CD4-positive, alpha-beta T cell treated with Interleukin-4 for 4 hours (primary cell): ENCODE data around the gene RPL36.
A peak's percentile ranks its signal among the peaks of the same experiment; 100 is the strongest.

Experiments
- DNase-seq: peaks from one replicate; pipeline ENCODE4 v3.0.0-alpha.2; 2020

Gene RPL36

DNA sequence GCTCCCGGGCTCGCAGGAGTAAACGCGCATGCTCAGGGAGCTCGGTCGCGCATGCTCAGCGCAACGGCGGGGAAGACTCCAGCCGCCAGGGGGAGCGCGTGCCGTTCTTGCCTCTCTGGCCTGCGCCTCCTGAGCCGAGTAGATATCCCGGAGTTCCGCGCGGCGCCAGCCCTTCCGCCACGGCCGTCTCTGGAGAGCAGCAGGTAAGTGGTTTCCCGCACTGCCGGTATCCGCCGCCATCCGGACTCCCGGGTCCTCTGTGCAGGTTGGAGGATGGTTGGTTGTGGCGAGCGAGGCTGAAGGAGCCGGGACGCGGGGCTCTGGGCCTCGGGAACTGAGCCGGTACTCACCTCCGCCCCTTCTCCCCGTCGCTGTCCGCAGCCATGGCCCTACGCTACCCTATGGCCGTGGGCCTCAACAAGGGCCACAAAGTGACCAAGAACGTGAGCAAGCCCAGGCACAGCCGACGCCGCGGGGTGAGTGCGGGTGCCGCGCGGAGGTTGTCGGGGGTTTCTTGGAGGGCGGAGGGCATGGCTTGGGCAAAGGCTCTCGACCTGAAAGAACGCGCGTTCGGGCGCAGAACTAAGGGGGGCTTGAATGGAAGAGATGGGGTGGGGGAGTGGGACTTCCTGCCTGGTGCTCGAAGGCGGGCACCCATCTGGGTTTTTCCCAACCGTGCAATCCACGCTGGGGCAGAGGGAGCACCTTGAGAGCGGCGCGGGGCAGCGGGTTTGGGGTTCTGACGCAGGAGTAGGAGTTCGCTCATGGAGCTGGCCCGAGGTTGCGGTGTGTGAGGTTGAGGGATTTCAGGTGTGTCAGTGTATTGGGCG is at the start of gene RPL36:
TSS of gene RPL36 (plus strand) at position 171 of the 830 bp plus-strand sequence. CDS start at position 384, 213 bp downstream.
- peak; percentile 96 for DNase-seq

DNA sequence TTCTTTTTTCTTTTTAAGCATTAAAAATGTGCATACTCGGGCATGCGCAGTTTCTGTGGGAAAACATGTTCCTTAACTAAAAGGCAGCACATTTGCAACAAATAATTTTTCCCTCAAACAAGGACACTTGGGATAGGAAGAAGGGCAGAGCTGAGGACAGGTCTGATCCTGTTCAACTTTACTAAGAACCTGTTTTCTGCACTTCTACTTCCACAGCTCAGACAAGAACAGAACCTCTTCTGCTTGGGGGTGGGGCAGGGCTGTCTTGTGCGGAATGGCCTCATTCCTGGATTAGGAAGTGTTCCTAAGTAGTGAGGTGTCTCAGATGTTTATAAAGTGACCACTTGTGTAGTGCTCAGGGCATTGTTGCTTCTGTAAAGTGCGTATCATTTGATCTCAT is 48.9 kb upstream of the RPL36 start:
- DNase-seq: no peak

DNA sequence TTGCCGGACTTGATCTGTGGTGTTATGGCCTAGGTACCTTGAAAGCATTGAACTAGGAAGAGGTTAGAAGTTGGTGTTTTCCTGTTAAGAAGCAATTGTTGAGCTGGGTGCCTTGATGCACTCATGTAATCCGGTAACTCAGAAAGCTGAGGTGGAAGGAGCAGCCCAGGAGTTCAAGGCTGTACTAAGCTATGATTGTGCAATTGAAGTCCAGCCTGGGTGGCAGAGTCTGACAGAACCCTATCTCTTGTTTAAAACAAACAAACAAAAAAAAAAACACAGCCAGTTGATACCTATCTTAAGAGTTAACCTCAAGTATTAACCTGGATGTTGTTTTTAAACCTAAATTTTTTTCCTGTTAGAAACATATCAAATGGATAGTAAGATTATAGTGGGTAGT is 47.9 kb upstream of the RPL36 start:
- no peak for DNase-seq

GRCh38 chr19:5643060-5643459 is 47.0 kb upstream of the RPL36 start:
- no peak for DNase-seq

GRCh38 chr19:5644037-5644436 is 46.1 kb upstream of the RPL36 start:
- no peak for DNase-seq

DNA sequence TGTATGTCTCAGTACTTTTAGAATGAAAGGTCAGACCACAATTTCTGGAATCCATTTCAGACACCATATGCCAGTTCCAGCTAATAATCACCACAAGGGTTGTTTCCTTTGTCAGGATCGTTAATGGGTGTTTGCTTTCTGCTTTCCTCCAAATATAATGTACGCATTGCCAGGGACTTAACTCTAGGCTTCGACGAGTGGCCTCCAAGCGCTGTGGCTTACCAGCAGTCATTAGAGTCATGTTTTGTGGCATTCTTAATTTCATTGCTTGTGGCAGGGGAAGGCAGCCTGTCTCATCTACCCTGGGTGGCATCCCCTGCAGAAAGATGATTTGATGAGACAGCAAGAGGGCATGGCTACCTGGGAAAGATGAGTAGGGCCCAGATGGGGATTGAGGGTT is 44.7 kb upstream of the RPL36 start:
- DNase-seq: no peak

GRCh38 chr19:5646703-5647102 is 43.4 kb upstream of the RPL36 start:
- DNase-seq: no peak

DNA sequence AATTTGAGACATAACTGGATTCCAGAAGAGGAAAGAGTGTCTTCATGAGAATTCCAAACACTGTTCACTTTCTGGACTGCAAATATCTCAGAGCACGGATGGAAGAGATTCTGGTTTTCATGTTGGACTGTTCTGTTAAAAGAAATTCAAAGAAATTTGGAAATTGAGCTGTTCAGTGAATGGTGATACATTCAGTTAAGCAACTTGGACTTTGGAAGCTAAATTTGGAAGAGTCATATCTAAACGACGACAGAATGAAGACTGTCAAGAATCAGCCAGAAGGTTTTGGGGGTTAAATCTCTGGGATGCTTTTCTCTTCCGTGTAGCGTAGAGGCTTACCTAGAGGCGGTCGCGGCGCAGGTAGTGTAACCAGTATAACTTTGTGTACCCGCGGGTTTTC is 41.6 kb upstream of the RPL36 start:
- DNase-seq: no peak

DNA sequence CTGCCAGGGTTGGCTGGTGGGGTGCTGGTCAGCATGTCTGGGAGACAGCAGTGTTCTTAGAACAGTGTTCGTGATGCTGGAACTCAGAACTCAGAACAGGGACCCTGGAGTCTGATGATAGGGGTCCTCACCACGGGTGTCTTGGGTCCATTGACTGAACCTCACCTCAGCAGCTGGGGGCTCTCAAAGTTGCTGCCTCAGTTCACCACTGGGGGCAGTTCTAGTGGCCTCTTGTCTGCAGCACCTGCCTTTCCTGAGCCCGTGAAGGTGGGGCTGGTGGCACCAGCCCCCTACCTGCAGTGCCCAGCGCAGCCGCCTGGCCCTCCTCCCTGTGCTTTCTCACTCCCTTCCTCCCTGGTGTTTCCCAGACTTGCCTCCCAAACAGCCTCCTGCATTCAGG is 38.7 kb upstream of the RPL36 start:
- no peak for DNase-seq

- no peak for DNase-seq
Measured at GRCh38 chr19:5652261-5652660, 37.8 kb upstream of the RPL36 start.

- no peak for DNase-seq
Measured at GRCh38 chr19:5654931-5655330, 35.2 kb upstream of the RPL36 start.

- no peak for DNase-seq
Measured at GRCh38 chr19:5655412-5655811, 34.7 kb upstream of the RPL36 start.

DNA sequence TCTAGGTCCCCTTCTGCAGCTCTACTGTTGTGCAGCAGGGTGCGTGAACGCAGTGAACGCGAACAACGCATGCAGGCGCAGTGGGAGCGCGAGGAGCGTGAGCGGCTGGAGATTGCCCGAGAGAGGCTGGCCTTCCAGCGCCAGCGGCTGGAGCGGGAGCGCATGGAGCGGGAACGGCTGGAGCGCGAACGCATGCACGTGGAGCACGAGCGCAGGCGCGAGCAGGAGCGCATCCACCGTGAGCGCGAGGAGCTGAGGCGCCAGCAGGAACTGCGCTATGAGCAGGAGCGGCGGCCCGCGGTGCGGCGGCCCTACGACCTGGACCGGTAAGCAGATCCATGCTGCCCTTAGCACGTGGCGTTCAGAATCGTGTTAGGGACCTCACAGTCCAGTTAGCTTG is 28.6 kb upstream of the RPL36 start:
- no peak for DNase-seq

DNA sequence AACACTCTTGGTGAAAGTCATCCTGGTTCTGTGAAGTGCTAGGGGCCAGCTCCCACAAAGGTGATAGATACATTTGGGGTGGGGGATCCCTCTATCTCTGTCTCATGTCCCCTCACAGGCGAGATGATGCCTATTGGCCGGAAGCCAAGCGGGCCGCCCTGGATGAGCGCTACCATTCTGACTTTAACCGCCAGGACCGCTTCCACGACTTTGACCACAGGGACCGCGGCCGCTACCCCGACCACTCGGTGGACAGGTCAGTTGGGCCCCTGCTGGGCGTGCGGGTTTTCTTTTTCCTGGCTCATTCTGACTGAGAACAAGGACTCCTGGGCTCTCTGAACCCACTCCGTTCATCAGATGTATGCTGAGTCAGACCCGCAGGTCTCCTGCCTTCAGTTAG is 26.2 kb upstream of the RPL36 start:
- no peak for DNase-seq

- no peak for DNase-seq
Measured at GRCh38 chr19:5664515-5664914, 25.6 kb upstream of the RPL36 start.

- no peak for DNase-seq
Measured at GRCh38 chr19:5665781-5666513, 24.1 kb upstream of the RPL36 start.

- no peak for DNase-seq
Measured at GRCh38 chr19:5666921-5667610, 23.0 kb upstream of the RPL36 start.

DNA sequence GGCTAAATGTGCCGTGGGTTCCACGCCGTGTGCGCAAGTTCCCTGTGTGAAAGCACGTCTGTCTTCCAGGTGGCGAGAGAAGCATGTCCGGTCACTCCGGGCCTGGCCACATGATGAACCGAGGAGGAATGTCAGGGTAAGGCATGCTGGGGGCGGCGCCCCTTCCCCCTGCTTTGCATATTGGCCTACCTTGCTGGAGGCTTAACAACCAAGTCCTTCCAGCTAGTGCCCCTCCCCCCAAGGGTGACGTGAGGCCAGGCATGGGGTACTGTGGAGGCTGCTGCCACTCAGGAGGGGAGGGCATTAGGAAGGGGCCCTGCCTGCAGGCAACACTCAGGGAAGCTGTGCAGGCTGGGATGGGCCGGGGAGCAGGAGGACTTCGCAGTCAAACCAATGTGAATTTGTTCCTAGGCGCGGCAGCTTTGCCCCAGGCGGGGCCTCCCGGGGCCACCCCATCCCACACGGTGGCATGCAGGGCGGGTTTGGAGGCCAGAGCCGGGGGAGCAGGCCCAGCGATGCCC is 22.3 kb upstream of the RPL36 start:
- DNase-seq: no peak

DNA sequence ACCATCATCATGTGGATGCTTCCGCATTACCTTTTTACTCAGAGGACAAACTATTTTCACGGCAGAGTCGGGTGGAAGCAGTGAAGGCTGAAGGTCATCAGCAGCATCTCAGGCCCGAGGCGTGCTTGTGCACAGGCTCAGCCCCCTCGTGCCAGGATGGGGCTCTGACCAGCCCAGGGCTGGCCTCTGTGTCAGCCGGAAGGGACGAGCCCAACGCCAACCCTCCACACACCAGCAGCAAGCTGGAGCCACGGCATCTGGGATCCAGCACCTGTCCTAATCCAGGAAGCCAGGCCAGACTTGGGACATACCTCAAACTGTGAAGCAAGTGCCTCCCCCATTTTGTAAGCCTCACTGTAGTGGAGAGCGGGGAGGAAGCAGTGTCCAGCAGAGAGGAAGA is 20.9 kb upstream of the RPL36 start:
- DNase-seq: no peak

- DNase-seq: no peak
Measured at GRCh38 chr19:5671600-5671999, 18.5 kb upstream of the RPL36 start.

DNA sequence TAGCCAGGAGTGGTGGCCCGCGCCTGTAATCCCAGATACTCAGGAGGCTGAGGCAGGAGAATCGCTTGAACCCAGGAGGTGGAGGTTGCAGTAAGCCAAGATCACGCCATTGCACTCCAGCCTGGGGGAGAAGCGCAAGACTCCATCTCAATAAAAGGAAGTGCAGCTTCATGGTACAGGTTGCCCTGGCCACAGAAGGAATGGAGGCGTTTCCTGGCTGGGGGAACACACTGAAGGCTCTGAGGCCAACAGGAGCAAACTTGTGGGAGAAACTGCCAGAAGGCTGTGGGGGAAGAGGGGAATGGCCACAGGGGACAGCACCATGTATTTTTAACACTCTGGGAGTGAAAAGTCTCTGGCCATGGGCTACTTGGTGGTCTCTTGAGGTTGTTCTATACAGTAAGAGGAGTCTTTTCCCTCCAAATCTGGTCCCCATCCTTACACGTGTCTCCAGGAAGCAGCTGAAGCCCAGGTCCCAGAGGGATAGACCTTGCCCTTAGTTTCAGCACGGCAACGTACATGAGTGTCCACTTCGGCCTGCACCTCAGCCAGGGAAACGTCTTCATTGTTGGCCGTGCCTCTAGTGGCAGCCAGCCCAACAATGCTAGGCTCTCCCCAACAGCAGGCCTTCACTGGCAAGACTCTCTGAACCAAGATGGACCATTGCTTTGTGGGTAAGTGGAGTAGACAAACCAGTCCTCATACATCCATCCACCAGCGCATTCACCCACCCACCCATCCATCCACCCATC is 17.2 kb upstream of the RPL36 start:
- DNase-seq: no peak

- DNase-seq: no peak
Measured at GRCh38 chr19:5673752-5674151, 16.3 kb upstream of the RPL36 start.

- DNase-seq: no peak
Measured at GRCh38 chr19:5674714-5675113, 15.4 kb upstream of the RPL36 start.
